ENCODE measurements around the gene BCL11B.

DNA sequence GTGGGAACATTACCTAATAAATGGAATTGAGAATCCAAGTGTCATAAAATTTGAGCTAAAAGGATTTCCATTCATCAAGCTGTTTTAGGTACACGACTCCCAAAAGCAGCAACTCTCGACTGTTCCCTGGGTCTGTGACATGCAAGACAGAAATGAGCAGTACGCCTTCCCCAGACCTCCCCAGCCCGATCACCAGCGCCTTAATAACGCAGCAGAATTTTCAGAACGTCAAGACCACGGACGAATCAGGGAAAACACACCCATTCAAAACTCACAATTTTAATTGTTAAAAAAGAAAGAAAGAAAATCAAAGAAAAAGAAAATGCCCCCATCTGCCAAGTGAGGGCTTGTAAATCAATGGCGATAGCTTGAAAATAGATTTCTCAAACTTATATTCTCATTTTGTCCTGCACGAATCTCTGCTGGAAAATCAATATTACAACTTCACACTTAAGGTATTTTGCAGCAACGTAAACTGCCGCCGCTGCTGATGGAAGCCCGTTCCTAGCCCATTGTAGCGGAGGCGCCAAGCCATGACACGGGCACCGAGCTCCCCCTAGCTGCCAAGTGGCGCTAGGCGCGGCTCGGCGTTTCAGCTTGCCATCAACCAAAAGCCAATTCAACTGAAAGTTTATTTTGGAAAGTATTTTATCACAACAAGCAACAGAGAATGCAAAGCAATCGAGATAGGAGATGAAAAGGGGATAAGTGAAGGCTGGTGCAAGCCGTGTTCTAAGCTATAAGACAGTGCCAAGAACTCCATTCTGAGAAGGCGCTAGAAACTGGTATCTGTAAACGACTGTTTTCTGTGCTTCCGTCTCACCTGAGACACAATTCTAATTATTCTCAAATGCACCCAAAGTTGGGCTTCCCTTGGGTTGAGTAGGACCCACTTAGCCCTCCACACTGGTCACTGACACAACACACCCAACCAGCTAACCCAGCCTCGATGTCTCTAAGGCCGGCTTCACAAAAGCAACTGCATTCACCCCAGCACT, 5.5 kb downstream of the BCL11B start:
- TF ChIP-seq, protein P1, sequence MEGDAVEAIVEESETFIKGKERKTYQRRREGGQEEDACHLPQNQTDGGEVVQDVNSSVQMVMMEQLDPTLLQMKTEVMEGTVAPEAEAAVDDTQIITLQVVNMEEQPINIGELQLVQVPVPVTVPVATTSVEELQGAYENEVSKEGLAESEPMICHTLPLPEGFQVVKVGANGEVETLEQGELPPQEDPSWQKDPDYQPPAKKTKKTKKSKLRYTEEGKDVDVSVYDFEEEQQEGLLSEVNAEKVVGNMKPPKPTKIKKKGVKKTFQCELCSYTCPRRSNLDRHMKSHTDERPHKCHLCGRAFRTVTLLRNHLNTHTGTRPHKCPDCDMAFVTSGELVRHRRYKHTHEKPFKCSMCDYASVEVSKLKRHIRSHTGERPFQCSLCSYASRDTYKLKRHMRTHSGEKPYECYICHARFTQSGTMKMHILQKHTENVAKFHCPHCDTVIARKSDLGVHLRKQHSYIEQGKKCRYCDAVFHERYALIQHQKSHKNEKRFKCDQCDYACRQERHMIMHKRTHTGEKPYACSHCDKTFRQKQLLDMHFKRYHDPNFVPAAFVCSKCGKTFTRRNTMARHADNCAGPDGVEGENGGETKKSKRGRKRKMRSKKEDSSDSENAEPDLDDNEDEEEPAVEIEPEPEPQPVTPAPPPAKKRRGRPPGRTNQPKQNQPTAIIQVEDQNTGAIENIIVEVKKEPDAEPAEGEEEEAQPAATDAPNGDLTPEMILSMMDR (conservative IDR thresholded peaks at IDR 0.05; ENCODE audit: low read depth, low read length): peak; percentile 100
- no peak for TF ChIP-seq EZH2 (IDR thresholded peaks at IDR 0.05; ENCODE audit: borderline replicate concordance, low read depth, low read length, poor library complexity, severe bottlenecking)

All from A673 (cell line).